Hematopoietic multipotent progenitor cell treated with erythropoietin and hydrocortisone succinate and interleukin-3 and kit ligand, for 15 days (in vitro differentiated cells): ENCODE results near the gene PROK1.

Experiments used
- DNase-seq: peaks from one replicate; pipeline ENCODE4 v3.0.0-alpha.2; 2015; ENCODE audit warnings: low spot score

The PROK1 gene

GRCh38 chr1:110489973-110490542, 39.1 kb downstream of the PROK1 start:
- no peak for DNase-seq

- DNase-seq: no peak
Observed at GRCh38 chr1:110490791-110491451, 40.0 kb downstream of the PROK1 start.

- DNase-seq: no peak
Observed at GRCh38 chr1:110492573-110492972, 41.6 kb downstream of the PROK1 start.

- no peak for DNase-seq
Observed at GRCh38 chr1:110493059-110493699, 42.2 kb downstream of the PROK1 start.

- no peak for DNase-seq
Observed at GRCh38 chr1:110494036-110494435, 43.1 kb downstream of the PROK1 start.

GRCh38 chr1:110494522-110495406, 43.8 kb downstream of the PROK1 start:
- DNase-seq: no peak

- peak; percentile 77 for DNase-seq
Observed at GRCh38 chr1:110495926-110496600, 45.1 kb downstream of the PROK1 start.

GRCh38 chr1:110498270-110498669, 47.3 kb downstream of the PROK1 start:
- DNase-seq: no peak

GRCh38 chr1:110501488-110502132, 50.7 kb downstream of the PROK1 start:
- no peak for DNase-seq

GRCh38 chr1:110502402-110503151, 51.6 kb downstream of the PROK1 start:
- DNase-seq: no peak

GRCh38 chr1:110503471-110503870, 52.5 kb downstream of the PROK1 start:
- no peak for DNase-seq

GRCh38 chr1:110504226-110504625, 53.3 kb downstream of the PROK1 start:
- DNase-seq: no peak

- no peak for DNase-seq
Observed at GRCh38 chr1:110505596-110505995, 54.6 kb downstream of the PROK1 start.

- DNase-seq: no peak
Observed at GRCh38 chr1:110506541-110506940, 55.6 kb downstream of the PROK1 start.
